Amniotic stem cell (primary cell): ENCODE measurements around the gene ZFYVE1.
A peak's percentile ranks its signal among the peaks of the same experiment; 100 is the strongest.
"Not testable (repeated sequence)": the region's sequence is repeated elsewhere in the genome, so short reads cannot be mapped to it uniquely, and the experiment has no call there.

Experiments used
- DNase-seq: peaks from one replicate; lab custom pipeline; 2025; lab: John Stamatoyannopoulos, UW

ZFYVE1 gene

DNA sequence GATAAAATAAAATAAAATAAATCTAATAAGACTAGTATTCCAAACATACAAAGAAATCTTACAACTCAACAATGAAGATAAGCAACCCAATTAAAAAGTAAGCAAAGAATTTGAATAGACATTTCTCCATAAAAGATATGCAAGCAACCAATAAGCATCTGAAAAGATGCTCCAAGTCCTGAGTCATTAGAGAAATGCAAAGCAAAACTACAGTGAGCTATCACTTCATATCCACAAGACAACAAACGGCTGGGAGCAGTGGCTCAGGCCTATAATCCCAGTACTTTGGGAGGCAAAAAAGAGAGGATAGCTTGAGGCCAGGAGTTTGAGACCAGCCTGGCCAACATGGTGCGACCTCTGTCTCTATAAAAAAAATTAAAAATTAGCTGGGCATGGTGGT is 26.8 kb downstream of the ZFYVE1 start:
- DNase-seq = no peak

- no peak for DNase-seq
These were observed 27.6 kb downstream of the ZFYVE1 start for GRCh38 chr14:72999316-72999715.

GRCh38 chr14:72998252-72998903 is 28.5 kb downstream of the ZFYVE1 start:
- no peak for DNase-seq

DNA sequence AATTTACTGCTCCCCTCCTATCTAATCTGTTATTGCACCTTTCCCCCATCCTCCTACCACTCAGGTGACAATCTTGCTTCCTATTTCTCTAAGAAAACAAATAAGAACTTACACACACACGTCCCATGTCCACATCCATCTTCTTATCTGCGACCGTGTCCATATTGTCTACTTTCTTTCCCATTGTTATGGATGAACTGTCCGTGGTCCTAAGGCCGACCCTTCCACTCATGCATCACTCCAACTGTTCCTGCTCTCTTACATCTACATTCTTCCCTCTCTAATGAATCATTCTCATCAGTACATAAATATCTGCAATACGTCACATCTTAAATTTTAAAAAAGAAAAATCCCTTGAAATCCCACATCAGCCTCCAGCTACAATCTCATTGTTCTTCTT is 30.0 kb downstream of the ZFYVE1 start:
- no peak for DNase-seq

DNA sequence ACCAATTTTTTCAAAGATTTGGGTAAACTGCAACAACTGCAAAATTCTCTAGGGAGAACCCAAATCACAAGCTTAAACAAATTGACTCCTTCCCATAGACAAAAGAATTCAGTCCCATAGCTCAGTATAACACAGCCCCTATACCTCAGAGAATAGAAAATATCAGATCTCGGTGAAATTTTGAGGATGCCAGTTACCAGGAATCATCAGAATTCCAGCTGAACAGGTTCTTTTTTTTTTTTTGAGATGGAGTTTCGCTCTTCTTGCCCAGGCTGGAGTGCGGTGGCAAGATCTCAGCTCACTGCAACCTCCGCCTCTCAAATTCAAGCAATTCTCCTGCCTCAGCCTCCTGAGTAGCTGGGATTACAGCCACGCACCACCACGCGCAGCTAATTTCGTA is 36.7 kb downstream of the ZFYVE1 start:
- DNase-seq = no peak

GRCh38 chr14:72986857-72987256 is 40.0 kb downstream of the ZFYVE1 start:
- DNase-seq = no peak

- no peak for DNase-seq
These were observed 40.7 kb downstream of the ZFYVE1 start for GRCh38 chr14:72986214-72986613.

GRCh38 chr14:72982146-72982708 is 44.7 kb downstream of the ZFYVE1 start:
- no peak for DNase-seq

DNA sequence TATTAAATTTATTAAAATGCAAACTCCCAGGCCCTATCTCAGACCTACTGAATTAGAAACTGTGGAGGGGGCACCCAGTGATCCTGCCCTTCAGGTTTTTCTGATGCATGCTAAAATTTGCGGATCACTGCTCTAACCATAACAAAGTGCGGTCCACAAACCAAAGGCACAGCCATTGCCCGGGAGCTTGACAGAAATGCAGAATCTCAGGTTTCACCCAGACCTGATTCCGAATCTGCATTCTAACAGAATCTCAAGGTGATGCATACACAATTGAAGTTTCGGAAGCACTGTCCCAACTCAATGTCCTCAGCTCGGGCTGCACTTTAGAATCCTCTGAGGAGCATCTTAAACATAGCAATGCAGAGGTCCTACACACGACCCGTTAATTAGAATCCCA is 46.0 kb downstream of the ZFYVE1 start:
- no peak for DNase-seq

DNA sequence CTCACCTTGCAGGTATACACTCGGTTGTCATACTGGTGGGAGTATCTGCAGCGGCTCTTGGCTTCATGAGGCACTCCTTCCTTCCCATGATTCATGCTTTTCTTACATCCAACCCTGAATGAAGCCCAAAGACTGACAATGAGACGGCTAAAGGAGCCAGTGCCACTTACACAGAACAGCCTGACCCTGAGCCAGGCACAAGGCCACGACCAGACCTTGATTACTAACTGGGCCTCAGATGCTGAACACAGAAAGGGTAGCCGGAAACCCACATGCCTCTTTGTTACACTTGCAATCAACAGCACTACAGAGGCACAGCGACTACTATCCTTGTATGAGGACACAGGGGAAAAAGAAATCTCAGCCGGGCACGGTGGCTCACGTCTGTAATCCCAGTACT is 48.0 kb downstream of the ZFYVE1 start:
- no peak for DNase-seq

GRCh38 chr14:72975770-72976169 is 51.1 kb downstream of the ZFYVE1 start:
- DNase-seq = no peak

DNA sequence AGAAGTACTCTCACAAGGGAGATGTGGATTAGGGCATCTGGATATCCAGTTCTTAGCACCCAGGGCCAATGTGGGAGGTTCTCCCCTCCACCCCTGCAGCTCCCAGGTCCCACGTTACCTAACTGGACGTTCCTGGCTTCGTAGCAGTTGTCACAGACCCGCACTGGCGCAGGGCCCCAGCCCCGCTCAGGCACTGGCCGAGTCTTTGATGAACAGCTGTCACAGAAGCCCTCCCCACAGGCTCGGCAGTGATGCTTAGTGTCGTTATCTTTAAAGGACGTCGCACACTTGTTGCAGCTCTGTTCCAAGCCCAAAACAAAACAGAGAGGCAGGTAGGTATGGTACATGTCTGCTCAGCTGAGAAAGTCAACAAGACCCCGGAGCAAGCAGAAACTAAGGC is 52.2 kb downstream of the ZFYVE1 start:
- DNase-seq = no peak

DNA sequence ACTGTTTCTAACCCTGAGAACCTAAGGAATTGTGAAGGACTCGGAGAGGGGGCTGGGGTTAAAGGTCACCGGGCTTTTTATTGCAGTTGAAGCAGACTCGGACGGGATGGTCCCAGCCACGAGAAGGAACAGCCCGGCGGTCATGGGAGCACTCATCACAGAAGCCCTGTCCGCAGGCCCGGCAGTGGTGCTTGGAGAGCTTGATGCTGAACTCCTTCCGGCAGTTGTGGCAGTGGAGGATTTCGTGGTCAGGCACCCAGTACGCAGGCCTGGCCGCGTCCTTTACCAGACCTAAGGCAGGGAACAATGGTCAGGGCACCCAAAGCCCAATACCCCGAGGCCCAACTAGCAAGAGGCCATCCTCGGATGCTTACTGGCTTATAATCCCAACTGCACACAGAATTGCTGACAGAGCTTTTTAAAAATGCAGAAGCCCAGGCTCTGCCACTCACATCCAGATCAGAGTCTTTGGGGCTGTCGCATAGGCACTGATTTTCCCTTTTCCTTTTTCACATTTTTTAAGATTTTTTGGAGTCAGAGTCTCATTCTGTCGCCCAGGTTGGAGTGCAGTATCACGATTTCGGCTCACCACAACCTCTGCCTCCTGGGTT is 56.0 kb downstream of the ZFYVE1 start:
- DNase-seq = no peak

DNA sequence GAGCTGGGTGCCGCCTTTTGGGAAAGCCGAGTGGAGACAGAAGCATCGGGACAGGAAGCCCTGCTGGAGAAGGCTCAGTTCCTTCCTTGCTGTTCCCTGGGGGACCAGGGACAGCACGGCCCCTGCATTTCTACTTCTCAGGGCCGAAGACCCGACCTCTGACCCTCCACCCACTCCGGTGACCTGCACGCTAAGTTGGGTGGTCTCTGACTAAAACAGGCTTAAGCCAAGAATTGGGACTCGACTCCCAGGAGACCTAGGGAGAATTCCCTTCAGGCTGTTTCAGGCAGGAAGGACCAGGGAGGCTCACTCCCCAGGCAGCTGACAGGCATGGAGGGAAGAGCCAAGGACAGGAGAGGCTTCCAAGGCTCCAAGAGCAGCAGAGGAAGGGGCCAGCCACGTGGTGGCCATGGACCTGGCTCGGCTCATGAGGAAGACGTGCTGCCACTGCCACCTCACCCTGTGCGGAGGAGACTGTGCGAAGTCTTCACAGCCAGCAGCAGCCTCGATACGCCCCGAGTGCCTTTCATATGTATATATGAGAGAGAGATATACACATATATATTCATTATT is 56.8 kb downstream of the ZFYVE1 start:
- no peak for DNase-seq

GRCh38 chr14:72968316-72968715 is 58.6 kb downstream of the ZFYVE1 start:
- no peak for DNase-seq

- no peak for DNase-seq
These were observed 60.9 kb downstream of the ZFYVE1 start for GRCh38 chr14:72966038-72966437.

DNA sequence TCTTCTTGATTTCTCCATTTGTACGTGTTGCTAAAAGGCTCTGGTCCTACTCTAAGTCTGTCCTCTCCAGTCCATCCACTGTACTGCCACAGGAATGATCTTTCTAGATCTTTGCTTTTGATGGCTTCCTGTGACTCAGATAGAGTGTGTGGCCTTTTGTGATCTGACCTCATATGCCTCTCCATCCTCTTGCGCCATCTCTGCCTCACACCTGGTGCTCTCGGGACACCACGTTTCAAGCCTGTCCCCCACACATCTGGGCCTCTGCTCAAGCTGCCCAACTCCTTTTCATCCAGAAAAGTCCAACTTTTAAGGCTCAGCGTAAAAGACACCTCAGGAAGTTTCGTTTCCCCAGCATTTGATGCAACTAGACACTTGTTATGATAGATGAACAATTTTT is 61.7 kb downstream of the ZFYVE1 start:
- no peak for DNase-seq

DNA sequence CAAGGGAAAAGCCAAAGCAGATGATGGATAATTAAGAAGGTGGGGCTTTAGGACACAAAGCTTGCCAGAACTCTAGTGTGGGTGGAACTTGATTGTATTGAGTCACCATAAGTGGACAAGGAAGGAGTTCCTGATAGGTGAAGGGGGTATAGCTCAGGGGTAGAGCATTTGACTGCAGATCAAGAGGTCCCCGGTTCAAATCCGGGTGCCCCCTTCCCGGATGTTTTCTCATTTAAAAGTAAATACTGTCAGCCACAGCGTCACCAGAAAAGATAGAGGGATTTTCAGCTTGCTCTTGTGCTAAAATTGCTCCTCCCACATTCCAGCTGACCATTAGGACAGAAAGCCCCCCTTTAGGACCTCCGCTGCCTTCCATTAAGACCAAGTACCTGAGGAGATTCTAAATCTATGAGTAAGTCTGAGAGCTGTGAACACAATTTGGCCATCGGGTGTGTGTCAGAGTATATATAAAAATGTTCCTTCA is 64.0 kb downstream of the ZFYVE1 start:
- peak; percentile 44 for DNase-seq

DNA sequence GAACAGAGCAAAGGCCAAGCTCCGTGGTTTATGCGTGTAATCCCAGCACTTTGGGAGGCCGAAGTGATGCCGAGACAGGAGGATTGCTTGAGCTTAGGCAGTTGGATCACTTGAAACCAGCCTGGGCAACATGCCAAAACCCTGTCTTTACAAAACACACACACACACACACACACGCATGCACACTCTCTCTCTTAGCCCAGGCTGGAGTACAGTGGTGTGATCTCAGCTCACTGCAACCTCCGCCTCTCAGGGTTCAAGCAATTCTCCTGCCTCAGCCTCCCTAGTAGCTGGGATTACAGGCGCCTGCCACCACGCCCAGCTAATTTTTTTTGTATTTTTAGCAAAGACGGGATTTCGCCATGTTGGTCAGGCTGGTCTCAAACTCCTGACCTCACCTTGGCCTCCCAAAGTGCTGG is 64.6 kb downstream of the ZFYVE1 start:
- not testable (repeated sequence) for DNase-seq

GRCh38 chr14:72961579-72962335 is 65.1 kb downstream of the ZFYVE1 start:
- no peak for DNase-seq

DNA sequence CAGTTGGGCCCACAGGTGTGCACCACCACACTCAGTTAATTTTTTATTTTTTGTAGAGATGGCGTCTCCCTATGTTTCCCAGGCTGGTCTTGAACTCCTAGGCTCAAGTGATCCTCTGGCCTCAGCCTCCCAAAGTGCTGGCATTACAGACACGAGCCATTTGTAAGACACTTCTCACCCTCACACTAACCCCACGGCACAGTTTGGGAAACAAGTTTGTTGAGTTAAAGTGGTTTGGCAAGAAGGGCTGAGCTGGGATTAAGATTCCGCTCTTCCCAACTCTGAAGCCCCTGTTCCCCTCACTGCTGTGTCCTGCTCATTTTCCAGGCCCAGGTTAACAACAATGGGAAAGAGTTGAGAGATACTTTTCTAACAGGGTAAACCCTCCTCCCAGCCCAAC is 65.9 kb downstream of the ZFYVE1 start:
- DNase-seq = not testable (repeated sequence)

GRCh38 chr14:72958548-72958947 is 68.4 kb downstream of the ZFYVE1 start:
- DNase-seq = no peak

- no peak for DNase-seq
These were observed 69.7 kb downstream of the ZFYVE1 start for GRCh38 chr14:72957213-72957612.
